Transverse colon (tissue), 3 donors: ENCODE results near the gene CD209.

Source experiments
- POLR2A ChIP-seq: fragments of 450-650 bp; IDR thresholded peaks from one replicate; pipeline ENCODE4 v1.6.1; 2016; ENCODE audit warnings: antibody characterized with exemption, mild to moderate bottlenecking, moderate library complexity
- TF ChIP-seq, protein P1 (sequence below), 5 experiments: fragments of 200-600 bp in 3 of 5; fragments of 450-650 bp in 2 of 5; sonication (generic) in 3 of 5; IDR thresholded peaks; 1 replicate in 2 of 5; 2 replicates in 3 of 5; pipeline ENCODE4 v1.5.1; 2016 to 2017; ENCODE audit warnings: antibody characterized with exemption in 5 of 5, inconsistent platforms in 3 of 5, mild to moderate bottlenecking in 2 of 5, moderate library complexity in 1 of 5

GRCh38 chr19:7698583-7698982, 48.8 kb downstream of the CD209 start:
- TF ChIP-seq, protein P1, sequence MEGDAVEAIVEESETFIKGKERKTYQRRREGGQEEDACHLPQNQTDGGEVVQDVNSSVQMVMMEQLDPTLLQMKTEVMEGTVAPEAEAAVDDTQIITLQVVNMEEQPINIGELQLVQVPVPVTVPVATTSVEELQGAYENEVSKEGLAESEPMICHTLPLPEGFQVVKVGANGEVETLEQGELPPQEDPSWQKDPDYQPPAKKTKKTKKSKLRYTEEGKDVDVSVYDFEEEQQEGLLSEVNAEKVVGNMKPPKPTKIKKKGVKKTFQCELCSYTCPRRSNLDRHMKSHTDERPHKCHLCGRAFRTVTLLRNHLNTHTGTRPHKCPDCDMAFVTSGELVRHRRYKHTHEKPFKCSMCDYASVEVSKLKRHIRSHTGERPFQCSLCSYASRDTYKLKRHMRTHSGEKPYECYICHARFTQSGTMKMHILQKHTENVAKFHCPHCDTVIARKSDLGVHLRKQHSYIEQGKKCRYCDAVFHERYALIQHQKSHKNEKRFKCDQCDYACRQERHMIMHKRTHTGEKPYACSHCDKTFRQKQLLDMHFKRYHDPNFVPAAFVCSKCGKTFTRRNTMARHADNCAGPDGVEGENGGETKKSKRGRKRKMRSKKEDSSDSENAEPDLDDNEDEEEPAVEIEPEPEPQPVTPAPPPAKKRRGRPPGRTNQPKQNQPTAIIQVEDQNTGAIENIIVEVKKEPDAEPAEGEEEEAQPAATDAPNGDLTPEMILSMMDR (IDR thresholded peaks at IDR 0.05), result no peak
- TF ChIP-seq POLR2A, result no peak
